ENCODE results near the gene KDM3A. TPM values are rescaled to one million over a fixed set of nuclear protein-coding genes. Genes with fewer than 3 reads are reported as not detected.

Gene KDM3A
- total RNA-seq, 1 experiment from 2014 or later: 48.4 TPM

- no peak for DNase-seq (ENCODE audit: low read depth, low spot score)
- TF ChIP-seq, protein P1, sequence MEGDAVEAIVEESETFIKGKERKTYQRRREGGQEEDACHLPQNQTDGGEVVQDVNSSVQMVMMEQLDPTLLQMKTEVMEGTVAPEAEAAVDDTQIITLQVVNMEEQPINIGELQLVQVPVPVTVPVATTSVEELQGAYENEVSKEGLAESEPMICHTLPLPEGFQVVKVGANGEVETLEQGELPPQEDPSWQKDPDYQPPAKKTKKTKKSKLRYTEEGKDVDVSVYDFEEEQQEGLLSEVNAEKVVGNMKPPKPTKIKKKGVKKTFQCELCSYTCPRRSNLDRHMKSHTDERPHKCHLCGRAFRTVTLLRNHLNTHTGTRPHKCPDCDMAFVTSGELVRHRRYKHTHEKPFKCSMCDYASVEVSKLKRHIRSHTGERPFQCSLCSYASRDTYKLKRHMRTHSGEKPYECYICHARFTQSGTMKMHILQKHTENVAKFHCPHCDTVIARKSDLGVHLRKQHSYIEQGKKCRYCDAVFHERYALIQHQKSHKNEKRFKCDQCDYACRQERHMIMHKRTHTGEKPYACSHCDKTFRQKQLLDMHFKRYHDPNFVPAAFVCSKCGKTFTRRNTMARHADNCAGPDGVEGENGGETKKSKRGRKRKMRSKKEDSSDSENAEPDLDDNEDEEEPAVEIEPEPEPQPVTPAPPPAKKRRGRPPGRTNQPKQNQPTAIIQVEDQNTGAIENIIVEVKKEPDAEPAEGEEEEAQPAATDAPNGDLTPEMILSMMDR (IDR thresholded peaks at IDR 0.05): no peak
- TF ChIP-seq, protein P2, sequence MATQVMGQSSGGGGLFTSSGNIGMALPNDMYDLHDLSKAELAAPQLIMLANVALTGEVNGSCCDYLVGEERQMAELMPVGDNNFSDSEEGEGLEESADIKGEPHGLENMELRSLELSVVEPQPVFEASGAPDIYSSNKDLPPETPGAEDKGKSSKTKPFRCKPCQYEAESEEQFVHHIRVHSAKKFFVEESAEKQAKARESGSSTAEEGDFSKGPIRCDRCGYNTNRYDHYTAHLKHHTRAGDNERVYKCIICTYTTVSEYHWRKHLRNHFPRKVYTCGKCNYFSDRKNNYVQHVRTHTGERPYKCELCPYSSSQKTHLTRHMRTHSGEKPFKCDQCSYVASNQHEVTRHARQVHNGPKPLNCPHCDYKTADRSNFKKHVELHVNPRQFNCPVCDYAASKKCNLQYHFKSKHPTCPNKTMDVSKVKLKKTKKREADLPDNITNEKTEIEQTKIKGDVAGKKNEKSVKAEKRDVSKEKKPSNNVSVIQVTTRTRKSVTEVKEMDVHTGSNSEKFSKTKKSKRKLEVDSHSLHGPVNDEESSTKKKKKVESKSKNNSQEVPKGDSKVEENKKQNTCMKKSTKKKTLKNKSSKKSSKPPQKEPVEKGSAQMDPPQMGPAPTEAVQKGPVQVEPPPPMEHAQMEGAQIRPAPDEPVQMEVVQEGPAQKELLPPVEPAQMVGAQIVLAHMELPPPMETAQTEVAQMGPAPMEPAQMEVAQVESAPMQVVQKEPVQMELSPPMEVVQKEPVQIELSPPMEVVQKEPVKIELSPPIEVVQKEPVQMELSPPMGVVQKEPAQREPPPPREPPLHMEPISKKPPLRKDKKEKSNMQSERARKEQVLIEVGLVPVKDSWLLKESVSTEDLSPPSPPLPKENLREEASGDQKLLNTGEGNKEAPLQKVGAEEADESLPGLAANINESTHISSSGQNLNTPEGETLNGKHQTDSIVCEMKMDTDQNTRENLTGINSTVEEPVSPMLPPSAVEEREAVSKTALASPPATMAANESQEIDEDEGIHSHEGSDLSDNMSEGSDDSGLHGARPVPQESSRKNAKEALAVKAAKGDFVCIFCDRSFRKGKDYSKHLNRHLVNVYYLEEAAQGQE (IDR thresholded peaks at IDR 0.05; ENCODE audit: insufficient read depth in 1 of 2, low read depth in 2 of 2, low read length in 1 of 2): no peak
- no peak for TF ChIP-seq TCF7L2 (IDR thresholded peaks at IDR 0.05; ENCODE audit: low read depth, low read length)
- no peak for TF ChIP-seq SIN3A (IDR thresholded peaks at IDR 0.05; ENCODE audit: borderline replicate concordance, insufficient read depth, low read depth, low read length)
- TF ChIP-seq POLR2AphosphoS5 (IDR thresholded peaks at IDR 0.05; ENCODE audit: low read depth, low read length): no peak
- in situ Hi-C loops (cut with HindIII; ENCODE audit: low pct_unique_long_range_greater_than_20kb, low sequenced_read_pairs) (no loop called here), intact Hi-C loops (cut with micrococcal nuclease; ENCODE audit: unreplicated experiment) (no loop called here)
- H3K27me3 ChIP-seq (ENCODE audit: control insufficient read depth, insufficient read depth, low read length): peaks cover 6% of the 10 kb centered on the region; the same call in 1 of the 2 replicates
- H3K36me3 ChIP-seq (ENCODE audit: control insufficient read depth, insufficient read depth, low read length): no peaks in the 10 kb centered on the region
- no TSS peak for BruUV-seq (replicated peaks)
- POLR2A ChIA-PET: no interaction called here
- ATAC-seq: no peak
- no peaks in the 10 kb centered on the region for H3K4me1 ChIP-seq (ENCODE audit: control insufficient read depth, insufficient read depth, low read length)
- no peak overlapping the region for H3K4me3 ChIP-seq (ENCODE audit: low read depth in 2 of 2, low read length in 2 of 2)
- CTCF ChIA-PET: no interaction called here
- H3K27ac ChIP-seq (ENCODE audit: low read length): no peak overlapping the region
- no peaks in the 10 kb centered on the region for H3K9me3 ChIP-seq (ENCODE audit: control insufficient read depth, insufficient read depth, low read depth, low read length)
Measured at GRCh38 chr2:86411396-86411795, 29.8 kb upstream of the KDM3A start.

DNA sequence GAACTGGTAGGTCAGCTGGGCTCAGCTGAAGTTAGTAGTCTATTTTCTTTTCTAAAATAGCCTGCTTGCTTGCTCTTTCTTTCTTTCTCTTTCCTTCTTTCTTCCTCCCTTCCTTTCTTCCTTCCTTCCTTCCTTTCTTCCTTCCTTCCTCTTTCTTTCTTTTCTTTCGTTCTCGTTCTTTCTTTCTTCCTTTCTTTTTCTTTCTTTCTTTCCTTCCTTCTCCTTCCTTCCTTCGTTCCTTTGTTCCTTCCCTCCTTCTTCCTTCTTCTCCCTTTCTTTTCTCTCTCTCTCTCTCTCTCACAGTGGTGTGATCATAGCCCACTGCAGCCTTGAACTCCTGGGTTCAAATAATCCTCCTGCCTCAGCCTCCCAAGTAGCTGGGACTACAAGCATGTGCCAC lies 29.2 kb upstream of the KDM3A start:
- ATAC-seq (no peak), DNase-seq (ENCODE audit: low read depth, low spot score) (no peak)
- H3K27ac ChIP-seq (ENCODE audit: low read length): no peak overlapping the region
- H3K9me3 ChIP-seq (ENCODE audit: control insufficient read depth, insufficient read depth, low read depth, low read length): no peaks in the 10 kb centered on the region
- POLR2A ChIA-PET: no interaction called here
- H3K4me3 ChIP-seq (ENCODE audit: low read depth in 2 of 2, low read length in 2 of 2): no peak overlapping the region
- H3K27me3 ChIP-seq (ENCODE audit: control insufficient read depth, insufficient read depth, low read length): peaks cover 6% of the 10 kb centered on the region; the same call in 1 of the 2 replicates
- H3K36me3 ChIP-seq (ENCODE audit: control insufficient read depth, insufficient read depth, low read length): no peaks in the 10 kb centered on the region
- CTCF ChIA-PET: no interaction called here
- intact Hi-C loops (cut with micrococcal nuclease; ENCODE audit: unreplicated experiment): no loop called here
- in situ Hi-C loops (cut with HindIII; ENCODE audit: low pct_unique_long_range_greater_than_20kb, low sequenced_read_pairs): no loop called here
- no peak for TF ChIP-seq TCF7L2 (IDR thresholded peaks at IDR 0.05; ENCODE audit: low read depth, low read length)
- TF ChIP-seq SIN3A (IDR thresholded peaks at IDR 0.05; ENCODE audit: borderline replicate concordance, insufficient read depth, low read depth, low read length): no peak
- TF ChIP-seq, protein P1 (IDR thresholded peaks at IDR 0.05): no peak
- TF ChIP-seq, protein P2 (IDR thresholded peaks at IDR 0.05; ENCODE audit: insufficient read depth in 1 of 2, low read depth in 2 of 2, low read length in 1 of 2): no peak
- TF ChIP-seq POLR2AphosphoS5 (IDR thresholded peaks at IDR 0.05; ENCODE audit: low read depth, low read length): no peak
- H3K4me1 ChIP-seq (ENCODE audit: control insufficient read depth, insufficient read depth, low read length): no peaks in the 10 kb centered on the region
- no TSS peak for BruUV-seq (replicated peaks)
